ENCODE measurements around the gene PMS1. TPM values are rescaled to one million over a fixed set of nuclear protein-coding genes. Genes with fewer than 3 reads are reported as not detected.

PMS1 gene
- total and polyA plus RNA-seq, 10 donors = 12.6 to 39.3 (median 24.5) TPM

DNA sequence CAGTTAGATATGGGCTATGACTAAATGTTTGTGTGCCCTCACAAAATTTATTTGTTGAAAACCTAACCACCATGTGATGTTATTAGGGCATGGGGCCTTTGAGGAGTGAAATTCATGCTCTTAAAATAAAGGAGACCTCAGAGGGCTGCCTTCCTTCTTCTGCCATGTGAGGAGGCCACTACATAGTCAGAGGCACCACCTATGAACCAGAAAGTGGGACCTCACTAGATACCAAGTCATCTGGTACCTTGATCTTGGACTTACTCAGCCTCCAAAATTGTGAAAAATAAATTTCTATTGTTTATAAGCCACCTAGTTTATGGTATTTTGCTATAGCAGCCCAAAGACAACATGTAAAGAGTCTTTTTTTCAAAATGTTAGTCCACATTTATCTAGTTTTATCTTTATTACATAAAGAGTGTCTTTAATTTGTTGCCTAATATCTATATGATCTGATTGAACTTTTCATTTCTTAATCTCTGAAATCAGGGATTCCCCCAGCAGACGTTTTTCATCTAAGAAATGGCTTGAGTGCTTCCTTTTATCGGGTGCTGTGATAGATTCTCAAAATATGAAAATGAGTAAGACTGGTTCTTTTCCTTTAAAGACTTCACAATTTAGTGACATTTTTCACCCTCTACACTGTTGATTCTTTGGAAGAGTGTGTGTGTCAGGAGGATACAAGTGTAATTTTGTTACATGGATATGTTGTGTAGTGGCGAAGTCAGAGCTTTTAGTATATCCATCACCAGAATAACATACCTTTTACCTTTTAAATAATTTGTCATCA lies 34.2 kb downstream of the PMS1 start:
- no peak for TF ChIP-seq POLR2A (IDR thresholded peaks at IDR 0.05)
- no peak for TF ChIP-seq POLR2AphosphoS5 (IDR thresholded peaks at IDR 0.05)
- TF ChIP-seq, protein P1, sequence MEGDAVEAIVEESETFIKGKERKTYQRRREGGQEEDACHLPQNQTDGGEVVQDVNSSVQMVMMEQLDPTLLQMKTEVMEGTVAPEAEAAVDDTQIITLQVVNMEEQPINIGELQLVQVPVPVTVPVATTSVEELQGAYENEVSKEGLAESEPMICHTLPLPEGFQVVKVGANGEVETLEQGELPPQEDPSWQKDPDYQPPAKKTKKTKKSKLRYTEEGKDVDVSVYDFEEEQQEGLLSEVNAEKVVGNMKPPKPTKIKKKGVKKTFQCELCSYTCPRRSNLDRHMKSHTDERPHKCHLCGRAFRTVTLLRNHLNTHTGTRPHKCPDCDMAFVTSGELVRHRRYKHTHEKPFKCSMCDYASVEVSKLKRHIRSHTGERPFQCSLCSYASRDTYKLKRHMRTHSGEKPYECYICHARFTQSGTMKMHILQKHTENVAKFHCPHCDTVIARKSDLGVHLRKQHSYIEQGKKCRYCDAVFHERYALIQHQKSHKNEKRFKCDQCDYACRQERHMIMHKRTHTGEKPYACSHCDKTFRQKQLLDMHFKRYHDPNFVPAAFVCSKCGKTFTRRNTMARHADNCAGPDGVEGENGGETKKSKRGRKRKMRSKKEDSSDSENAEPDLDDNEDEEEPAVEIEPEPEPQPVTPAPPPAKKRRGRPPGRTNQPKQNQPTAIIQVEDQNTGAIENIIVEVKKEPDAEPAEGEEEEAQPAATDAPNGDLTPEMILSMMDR (IDR thresholded peaks at IDR 0.05 in 8 of 11, conservative IDR thresholded peaks at IDR 0.05 in 3 of 11) = no peak
- 71 to 78% (median 74%) methylated on average over 3 of the region's 3 CpGs for WGBS, 5 donors

DNA sequence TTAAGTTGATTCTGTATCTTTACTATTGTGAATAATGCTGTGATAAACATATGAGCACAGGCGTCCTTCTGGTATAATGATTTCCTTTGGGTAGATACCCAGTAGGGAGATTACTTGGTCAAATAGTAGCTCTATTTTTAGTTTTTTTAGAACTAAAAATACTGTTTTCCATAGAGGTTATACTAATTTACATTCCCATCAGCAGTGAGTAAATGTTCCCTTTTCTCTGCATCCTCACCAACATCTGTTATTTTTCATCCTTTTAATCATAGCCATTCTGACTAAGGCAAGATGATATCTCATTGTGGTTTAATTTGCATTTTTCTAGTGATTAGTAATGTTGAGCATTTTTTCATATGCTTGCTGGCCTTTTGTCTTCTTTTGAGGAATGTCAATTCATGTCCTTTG lies 35.1 kb downstream of the PMS1 start:
- H3K4me3 ChIP-seq = no peak overlapping the region
- no peaks in the 10 kb centered on the region for H3K9me3 ChIP-seq
- H3K36me3 ChIP-seq = peaks cover 0 to 72% (median 11%) of the 10 kb centered on the region in 6 donors
- intact Hi-C loops (cut with DNase I; ENCODE audit: low total_unique reads) = no loop called here
- no peak for TF ChIP-seq POLR2AphosphoS5 (IDR thresholded peaks at IDR 0.05)
- TF ChIP-seq POLR2A (IDR thresholded peaks at IDR 0.05) = no peak
- TF ChIP-seq, protein P1 (IDR thresholded peaks at IDR 0.05 in 8 of 11, conservative IDR thresholded peaks at IDR 0.05 in 3 of 11) = no peak
- WGBS, 5 donors = 90 to 100% (median 92%) methylated on average over 1 of the region's 1 CpG
- H3K4me1 ChIP-seq = no peaks in the 10 kb centered on the region
- H3K27ac ChIP-seq = no peak overlapping the region
- no peaks in the 10 kb centered on the region for H3K27me3 ChIP-seq (replicated peaks in 1 of 7)
- DNase-seq = no peak

More for the DNA sequence above, 34.2 kb downstream of the PMS1 start:
- intact Hi-C loops (cut with DNase I; ENCODE audit: low total_unique reads) = no loop called here
- Histone ChIP-seq H3K27me3 (replicated peaks in 1 of 7) (no peaks in the 10 kb centered on the region), H3K4me3 (no peak overlapping the region), H3K27ac (no peak overlapping the region), H3K4me1 (no peaks in the 10 kb centered on the region), H3K36me3 (peaks cover 0 to 78% (median 11%) of the 10 kb centered on the region in 6 donors), H3K9me3 (no peaks in the 10 kb centered on the region)
- DNase-seq = no peak

DNA sequence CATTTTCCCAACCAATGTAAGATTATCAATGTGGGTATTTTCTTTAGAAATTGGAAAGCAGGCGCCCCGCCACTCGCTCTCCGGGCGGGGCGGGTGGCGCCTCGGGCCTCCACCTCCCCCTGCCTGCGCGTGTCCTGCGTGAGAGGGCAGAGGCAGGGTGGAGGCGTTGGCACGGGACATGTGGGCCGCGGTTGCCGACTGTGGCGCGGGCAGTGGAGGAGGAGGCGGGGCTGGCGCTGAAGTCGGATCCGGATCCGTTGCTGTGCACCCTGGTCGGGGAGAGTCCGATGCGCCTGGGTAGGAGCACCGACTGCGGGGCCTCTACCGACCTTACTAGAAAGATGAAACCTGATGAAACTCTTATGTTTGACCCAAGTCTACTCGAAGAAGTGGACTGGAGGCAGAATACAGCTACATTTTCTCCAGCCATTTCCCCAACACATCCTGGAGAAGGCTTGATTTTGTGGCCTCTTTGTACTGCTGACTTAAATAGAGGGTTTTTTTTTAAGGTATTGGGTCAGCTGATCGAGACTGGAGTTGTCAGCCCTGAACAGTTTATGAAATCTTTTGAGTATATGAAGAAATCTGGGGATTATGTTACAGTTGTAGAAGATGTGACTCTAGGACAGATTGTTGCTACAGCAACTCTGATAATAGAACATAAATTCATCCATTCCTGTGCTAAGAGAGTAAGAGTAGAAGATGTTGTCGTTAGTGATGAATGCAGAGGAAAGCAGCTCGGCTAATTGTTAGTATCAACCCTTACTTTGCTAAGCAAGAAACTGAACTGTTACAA lies 37.9 kb downstream of the PMS1 start:
- Histone ChIP-seq H3K4me1 (no peaks in the 10 kb centered on the region), H3K9me3 (no peaks in the 10 kb centered on the region), H3K4me3 (no peak overlapping the region), H3K27ac (no peak overlapping the region), H3K36me3 (peaks cover 0 to 58% (median 11%) of the 10 kb centered on the region in 6 donors), H3K27me3 (replicated peaks in 1 of 7) (no peaks in the 10 kb centered on the region)
- TF ChIP-seq, protein P1 (IDR thresholded peaks at IDR 0.05 in 8 of 11, conservative IDR thresholded peaks at IDR 0.05 in 3 of 11) = no peak
- TF ChIP-seq POLR2A (IDR thresholded peaks at IDR 0.05) = no peak
- no peak for TF ChIP-seq POLR2AphosphoS5 (IDR thresholded peaks at IDR 0.05)
- WGBS, 5 donors = 96 to 99% (median 96%) methylated on average over 33 of the region's 33 CpGs
- intact Hi-C loops (cut with DNase I; ENCODE audit: low total_unique reads) = no loop called here
- peak; percentile 75 for DNase-seq
